Cerebellar nuclear complex (tissue), 1 donor: ENCODE data around the gene MINPP1.

Experiments
- DNase-seq, 2 experiments: peaks; one replicate each; lab custom pipeline; 2025; lab: John Stamatoyannopoulos, UW

Gene MINPP1

GRCh38 chr10:87519582-87519981, 14.9 kb downstream of the MINPP1 start:
- DNase-seq = no peak

GRCh38 chr10:87523731-87524130, 19.0 kb downstream of the MINPP1 start:
- DNase-seq = no peak

- no peak for DNase-seq
Measured at GRCh38 chr10:87524296-87524695, 19.6 kb downstream of the MINPP1 start.

- DNase-seq = no peak
Measured at GRCh38 chr10:87531908-87532622, 27.4 kb downstream of the MINPP1 start.

- no peak for DNase-seq
Measured at GRCh38 chr10:87532696-87533095, 28.0 kb downstream of the MINPP1 start.

GRCh38 chr10:87534173-87534858, 29.6 kb downstream of the MINPP1 start:
- DNase-seq = no peak

GRCh38 chr10:87538092-87539015, 33.7 kb downstream of the MINPP1 start:
- DNase-seq = no peak

- no peak for DNase-seq
Measured at GRCh38 chr10:87541114-87541513, 36.4 kb downstream of the MINPP1 start.

- DNase-seq = no peak
Measured at GRCh38 chr10:87544721-87545120, 40.0 kb downstream of the MINPP1 start.

GRCh38 chr10:87545783-87546182, 41.1 kb downstream of the MINPP1 start:
- no peak for DNase-seq

GRCh38 chr10:87546210-87546609, 41.5 kb downstream of the MINPP1 start:
- DNase-seq = no peak

GRCh38 chr10:87546971-87547413, 42.3 kb downstream of the MINPP1 start:
- DNase-seq = no peak

- DNase-seq = no peak
Measured at GRCh38 chr10:87547734-87548311, 43.1 kb downstream of the MINPP1 start.

GRCh38 chr10:87550741-87551140, 46.0 kb downstream of the MINPP1 start:
- no peak for DNase-seq

- no peak for DNase-seq
Measured at GRCh38 chr10:87551326-87551725, 46.6 kb downstream of the MINPP1 start.

- DNase-seq = no peak
Measured at GRCh38 chr10:87552248-87552929, 47.7 kb downstream of the MINPP1 start.

- no peak for DNase-seq
Measured at GRCh38 chr10:87557409-87557808, 52.7 kb downstream of the MINPP1 start.

- DNase-seq = no peak
Measured at GRCh38 chr10:87558333-87558732, 53.6 kb downstream of the MINPP1 start.

GRCh38 chr10:87559392-87559791, 54.7 kb downstream of the MINPP1 start:
- DNase-seq = no peak

- DNase-seq = no peak
Measured at GRCh38 chr10:87560495-87561129, 55.9 kb downstream of the MINPP1 start.

- DNase-seq = no peak
Measured at GRCh38 chr10:87562750-87563149, 58.1 kb downstream of the MINPP1 start.
